Measurements from ENCODE around the gene HOXA7.

DNA sequence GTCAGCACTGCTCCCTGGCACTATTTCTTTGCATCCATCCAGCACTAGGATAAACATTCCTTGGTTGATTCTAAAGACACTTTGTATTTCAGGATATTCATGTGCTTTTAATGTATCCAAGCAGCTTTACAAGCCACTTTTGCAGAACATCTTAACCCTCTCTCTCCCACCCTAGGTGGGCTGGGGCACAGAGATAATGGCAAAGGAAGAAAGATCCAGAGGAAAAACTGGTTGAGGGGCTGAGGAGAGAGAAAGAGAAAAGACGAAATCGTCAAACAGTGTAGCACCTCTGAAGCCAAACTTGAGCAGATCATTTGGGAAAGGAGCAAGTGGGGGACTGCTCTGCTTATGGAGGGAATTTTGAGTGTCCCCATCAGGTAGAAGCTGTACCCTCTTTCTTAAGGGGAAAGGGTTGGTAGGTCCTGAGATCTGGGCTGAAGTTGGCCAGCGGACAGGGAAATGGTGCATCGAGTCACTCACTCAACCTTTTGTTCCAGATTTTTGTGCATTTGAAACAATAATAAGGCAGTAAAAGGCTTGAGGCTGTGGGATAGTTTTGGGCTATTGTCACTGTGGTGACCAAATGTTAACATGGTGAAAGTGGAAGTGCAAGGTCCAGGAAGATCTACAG is 47.6 kb upstream of the HOXA7 start:
- TF ChIP-seq, protein P1, sequence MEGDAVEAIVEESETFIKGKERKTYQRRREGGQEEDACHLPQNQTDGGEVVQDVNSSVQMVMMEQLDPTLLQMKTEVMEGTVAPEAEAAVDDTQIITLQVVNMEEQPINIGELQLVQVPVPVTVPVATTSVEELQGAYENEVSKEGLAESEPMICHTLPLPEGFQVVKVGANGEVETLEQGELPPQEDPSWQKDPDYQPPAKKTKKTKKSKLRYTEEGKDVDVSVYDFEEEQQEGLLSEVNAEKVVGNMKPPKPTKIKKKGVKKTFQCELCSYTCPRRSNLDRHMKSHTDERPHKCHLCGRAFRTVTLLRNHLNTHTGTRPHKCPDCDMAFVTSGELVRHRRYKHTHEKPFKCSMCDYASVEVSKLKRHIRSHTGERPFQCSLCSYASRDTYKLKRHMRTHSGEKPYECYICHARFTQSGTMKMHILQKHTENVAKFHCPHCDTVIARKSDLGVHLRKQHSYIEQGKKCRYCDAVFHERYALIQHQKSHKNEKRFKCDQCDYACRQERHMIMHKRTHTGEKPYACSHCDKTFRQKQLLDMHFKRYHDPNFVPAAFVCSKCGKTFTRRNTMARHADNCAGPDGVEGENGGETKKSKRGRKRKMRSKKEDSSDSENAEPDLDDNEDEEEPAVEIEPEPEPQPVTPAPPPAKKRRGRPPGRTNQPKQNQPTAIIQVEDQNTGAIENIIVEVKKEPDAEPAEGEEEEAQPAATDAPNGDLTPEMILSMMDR (IDR thresholded peaks at IDR 0.05) = no peak
- TF ChIP-seq POLR2A (IDR thresholded peaks at IDR 0.05) = no peak
